ENCODE measurements around the gene S100A12. TPM values are rescaled to one million over a fixed set of nuclear protein-coding genes. Genes with fewer than 3 reads are reported as not detected.
A peak's percentile ranks its signal among the peaks of the same experiment; 100 is the strongest.
"Not testable (repeated sequence)": the region's sequence is repeated elsewhere in the genome, so short reads cannot be mapped to it uniquely, and the experiment has no call there.

The S100A12 gene
- total RNA-seq = not detected in 2 replicates

- DNase-seq = no peak
These were observed at the start of gene S100A12 for GRCh38 chr1:153375511-153375910. Gene S100A12, minus strand, starts transcription at chr1:153375621. Its CDS starts 1,029 bp downstream, at chr1:153374592.

- peak; percentile 82 for DNase-seq
These were observed 47.1 kb upstream of the S100A12 start for GRCh38 chr1:153422450-153423068.

DNA sequence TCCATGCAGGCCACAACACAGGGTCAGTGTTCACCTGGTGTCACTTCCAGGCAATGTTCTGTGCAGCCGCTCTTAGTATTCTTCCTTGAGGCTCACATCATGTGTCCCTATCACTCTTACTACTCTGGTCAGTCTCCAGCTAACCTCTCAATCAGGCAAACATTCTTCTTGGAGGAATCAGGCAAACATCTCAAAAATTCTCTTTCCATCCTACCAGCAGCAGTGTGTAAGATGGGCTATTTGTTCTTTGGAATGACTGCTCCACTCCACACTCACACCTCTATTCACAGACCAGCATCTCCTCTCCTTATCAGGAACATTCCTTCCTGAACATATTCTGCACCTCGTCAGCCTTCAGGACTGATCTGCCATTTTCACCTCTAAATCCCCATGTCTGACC lies 44.9 kb upstream of the S100A12 start:
- DNase-seq = no peak

- DNase-seq = not testable (repeated sequence)
These were observed 44.0 kb upstream of the S100A12 start for GRCh38 chr1:153419436-153419793.

DNA sequence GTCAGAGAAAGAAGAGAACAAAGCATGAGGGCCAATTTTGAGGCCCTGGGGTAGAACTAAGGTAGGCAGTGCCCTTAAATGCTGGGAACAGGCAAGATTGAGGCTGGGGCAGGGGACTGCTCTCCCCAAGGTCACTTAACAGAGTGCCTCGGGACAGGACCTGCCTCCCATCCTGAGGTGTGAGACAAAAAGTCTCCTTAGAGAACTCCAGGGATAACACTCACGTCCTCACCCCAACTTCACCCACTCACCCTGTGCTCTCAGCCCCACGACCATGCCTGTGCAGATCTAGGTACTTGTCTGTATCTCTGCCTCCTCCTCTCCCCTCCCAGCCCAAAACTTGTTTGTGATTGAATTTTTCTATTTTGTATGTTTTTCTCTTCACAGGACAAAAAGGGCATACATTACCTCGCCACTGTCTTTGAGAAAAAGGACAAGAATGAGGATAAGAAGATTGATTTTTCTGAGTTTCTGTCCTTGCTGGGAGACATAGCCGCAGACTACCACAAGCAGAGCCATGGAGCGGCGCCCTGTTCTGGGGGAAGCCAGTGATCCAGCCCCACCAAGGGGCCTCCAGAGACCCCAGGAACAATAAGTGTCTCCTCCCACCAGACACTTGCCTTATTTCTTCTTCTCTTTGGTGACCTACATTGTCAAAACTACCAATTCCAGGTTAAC lies 43.5 kb upstream of the S100A12 start:
- not testable (repeated sequence) for DNase-seq

DNA sequence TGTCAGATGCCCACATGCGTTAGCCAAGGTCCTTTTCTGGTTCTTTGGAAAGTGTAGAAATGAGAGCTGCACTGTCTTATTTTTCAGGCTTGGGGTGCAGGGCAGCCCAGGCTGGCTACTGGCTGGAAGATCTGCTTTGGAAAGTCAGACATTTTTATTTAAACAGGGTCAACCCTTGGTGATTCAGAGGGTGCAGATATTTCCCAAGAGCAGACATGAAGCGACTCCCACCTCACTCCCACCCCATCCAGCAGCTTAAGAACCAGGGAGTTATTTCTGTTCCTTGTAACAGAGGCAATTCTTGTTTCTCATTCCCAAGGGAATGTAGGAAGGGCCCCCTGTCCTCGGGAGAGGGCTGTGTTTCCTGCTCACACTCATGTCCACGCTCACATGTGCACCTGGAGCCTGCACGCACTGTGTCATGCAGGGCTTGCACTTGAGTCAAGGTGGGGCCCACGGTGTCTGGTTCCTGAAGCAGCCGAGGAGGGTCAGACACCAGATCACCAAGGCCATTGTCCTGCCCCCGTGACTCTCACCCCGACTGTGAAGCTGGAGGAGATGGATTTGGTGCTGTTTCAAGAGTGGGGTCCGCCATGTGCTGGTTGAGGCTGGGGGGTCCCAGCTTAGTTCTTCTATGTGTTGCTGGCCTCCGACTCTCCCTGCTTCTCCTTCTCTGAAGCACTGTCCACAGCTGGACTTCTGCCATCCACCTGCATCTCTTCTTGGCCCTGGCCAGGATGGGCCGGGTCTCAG lies 41.9 kb upstream of the S100A12 start:
- no peak for DNase-seq

DNA sequence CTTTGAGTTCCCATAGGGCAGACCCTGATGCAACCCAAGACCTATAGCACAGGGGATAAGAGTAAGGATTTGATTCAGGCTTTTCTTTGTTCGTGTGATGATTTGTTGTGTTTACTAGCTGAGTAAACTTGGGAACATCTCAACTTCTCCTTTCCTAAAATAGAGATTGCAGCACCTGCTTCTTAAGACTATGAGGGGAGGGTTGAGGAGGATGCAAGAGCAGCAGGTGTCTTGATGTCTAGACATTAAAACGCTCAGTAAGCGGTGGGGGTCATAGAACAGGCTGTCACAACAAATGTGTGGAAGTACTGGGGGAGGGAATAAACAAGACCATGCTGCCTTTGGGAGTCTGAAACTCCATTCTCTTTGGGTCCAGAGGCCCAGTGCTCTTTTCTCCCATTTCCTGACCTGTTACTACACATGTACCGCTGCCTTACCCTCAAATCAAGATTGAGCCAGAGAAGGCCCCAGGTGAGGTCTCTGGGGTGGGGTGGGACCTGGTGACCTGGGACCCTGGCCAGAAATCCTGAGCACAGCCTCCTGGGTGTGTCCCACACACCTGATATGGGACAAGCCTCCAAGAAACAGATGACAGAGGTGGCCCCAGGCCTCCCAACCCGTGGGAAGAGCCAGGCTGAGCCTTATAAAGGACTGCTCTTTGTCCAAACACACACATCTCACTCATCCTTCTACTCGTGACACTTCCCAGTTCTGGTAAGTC lies 40.6 kb upstream of the S100A12 start, which contains the start of gene S100A7A:
TSS of gene S100A7A (plus strand) at position 671 of the 721 bp plus-strand sequence. CDS start 1,563 bp downstream, outside the sequence.
- no peak for DNase-seq

- not testable (repeated sequence) for DNase-seq
These were observed 38.5 kb upstream of the S100A12 start for GRCh38 chr1:153413961-153414360.

DNA sequence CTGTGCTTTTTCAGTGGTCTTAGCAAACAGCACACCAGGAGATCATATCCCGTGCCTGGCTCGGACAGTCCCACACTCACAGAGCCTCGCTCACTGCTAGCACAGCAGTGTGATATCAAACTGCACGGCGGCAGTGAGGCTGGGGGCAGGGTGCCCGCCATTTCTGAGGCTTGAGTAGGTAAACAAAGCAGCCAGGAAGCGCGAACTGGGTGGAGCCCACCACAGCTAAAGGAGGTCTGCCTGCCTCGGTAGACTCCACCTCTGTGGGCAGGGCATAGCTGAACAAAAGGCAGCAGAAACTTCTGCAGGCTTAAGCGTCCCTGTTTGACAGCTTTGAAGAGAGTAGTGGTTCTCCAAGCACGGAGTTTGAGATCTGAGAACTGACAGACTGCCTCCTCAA lies 31.9 kb upstream of the S100A12 start:
- DNase-seq = not testable (repeated sequence)

- DNase-seq = not testable (repeated sequence)
These were observed 30.6 kb upstream of the S100A12 start for GRCh38 chr1:153405825-153406599.

DNA sequence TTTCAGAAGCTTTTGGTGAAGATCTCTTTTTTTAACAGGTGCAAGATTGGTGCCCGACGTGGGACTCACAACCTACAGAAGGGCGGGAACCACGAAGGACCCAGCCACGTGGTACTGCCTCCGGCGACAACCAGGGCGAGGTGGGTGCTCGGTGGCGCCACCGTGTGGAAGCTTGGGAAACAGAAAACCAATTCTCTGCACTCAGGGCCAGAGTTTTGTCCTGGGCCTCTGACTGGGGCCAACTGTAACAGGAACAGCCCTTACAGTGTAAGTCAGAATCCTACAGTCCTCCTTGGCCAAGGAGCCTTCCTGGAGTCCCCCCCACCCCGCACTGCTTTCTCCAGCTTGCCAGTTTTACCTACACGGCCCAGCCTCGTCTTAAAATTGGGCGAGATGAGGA lies 29.3 kb upstream of the S100A12 start:
- peak; percentile 11 for DNase-seq

- DNase-seq = no peak
These were observed 28.7 kb upstream of the S100A12 start for GRCh38 chr1:153404086-153404635.

DNA sequence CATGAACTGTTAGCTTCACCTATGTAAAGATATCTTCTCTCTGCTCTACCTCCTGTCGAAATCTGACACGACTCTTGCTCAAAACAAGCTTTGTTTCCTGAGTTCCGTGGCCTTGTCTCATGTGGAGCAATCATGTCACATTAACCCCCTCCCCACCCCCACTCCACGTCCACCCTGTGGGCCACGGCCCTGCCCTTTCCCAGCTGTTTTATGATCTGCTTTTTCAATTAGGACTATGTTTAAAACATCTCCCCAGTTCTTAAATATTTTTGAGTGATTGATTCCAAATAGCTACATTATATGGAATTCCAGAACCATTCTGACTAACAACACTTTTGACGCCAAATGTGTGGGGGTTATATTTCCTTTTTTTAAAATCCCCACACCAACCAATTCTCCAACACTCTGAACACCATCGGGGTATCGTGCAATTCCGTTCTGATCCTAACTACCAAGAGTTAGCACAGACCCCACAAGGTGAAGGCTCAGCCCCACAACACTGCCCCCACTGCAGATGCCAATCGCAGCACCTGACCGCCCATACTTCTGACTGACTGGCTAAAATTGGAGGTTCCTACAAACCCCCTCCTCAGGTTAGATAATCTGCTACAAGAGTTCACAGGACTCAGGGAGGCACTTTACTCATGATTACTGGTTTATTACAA lies 28.1 kb upstream of the S100A12 start:
- no peak for DNase-seq

DNA sequence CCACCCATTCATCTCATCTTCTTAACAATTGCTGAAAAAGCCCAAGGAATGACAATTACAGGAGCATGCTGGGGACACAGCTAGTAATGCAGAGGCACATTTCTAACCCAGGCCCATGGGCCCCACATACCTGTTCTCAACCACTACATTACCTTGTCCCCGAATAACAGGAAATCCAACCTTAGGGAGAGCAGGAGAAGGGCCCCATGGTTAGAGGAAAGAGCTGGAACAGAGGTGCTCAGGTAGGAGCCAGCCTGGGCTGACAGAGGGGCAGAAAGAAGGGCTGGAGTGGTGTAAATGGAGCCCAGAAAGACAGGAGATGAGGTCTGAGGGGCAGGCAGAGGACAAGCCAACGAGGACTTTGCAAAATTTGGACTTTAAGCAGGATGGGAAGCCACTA lies 26.8 kb upstream of the S100A12 start:
- DNase-seq = no peak

DNA sequence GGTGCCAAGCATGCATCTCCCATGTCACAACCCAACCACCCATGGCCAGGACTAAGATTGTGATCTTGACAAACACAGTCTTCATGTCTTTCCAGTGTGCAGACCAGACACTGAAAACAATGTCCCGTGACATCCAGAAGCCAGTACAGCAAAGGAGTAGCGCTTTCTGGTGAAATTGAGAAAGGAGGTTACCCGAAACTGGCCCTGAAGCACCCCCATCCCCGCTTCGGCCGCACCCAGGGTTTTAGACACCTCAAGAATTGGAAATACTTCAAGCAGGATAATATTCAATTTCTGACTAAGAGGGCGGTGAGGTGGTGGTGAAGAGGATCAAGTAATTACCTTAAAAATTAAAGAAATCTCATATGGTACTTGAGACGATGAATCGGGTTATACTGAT lies 26.0 kb upstream of the S100A12 start:
- no peak for DNase-seq

DNA sequence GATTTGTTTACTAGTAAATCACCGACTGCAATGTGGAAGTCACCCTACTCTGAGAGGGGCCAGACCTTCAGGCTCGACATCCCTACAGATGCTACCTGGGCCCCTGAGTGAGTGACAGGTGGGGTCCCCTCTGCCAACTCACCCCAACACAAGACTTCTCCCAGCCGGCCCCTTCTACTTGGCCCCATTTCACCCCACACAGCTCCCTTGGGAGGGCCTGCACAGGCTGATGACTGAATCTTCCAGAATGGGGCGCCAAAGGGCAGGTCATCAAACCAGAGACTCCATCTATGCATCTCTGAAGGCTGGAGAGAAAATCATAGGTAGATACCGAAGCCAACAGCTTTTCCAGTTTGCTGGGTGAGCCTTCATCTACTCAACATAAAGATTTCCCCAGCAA lies 24.8 kb upstream of the S100A12 start:
- DNase-seq = no peak

DNA sequence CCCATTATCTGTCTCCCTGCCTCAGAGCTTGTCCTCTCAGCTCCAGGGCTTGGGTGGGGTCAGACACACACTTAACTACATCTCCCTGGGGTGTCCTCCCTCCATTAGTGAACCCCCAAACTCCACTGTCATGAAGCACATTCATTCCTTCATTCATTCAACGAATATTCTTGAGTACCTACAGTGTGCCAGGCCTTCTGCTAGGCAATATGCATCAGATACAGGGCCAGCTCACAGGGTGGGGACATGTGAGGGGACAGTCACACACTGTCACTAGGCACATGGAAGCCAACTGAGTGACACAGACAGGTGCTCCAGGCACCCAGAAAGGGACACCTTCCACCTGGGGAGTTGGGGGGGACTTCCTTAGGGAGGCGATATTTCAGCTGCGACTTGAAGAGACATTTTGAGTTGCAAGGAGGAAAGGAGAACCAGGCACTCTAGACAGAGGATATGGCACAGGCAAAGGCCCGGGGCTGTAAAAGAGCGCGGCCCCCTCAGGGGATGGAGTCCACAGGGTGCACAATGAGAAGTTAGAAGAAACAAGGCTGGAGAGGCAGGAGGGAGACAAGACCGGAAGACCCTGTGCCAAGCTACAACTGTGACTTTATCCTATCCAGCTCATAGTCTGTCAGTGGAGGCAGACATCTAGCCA lies 24.1 kb upstream of the S100A12 start:
- no peak for DNase-seq

GRCh38 chr1:153397924-153398651 lies 22.7 kb upstream of the S100A12 start:
- no peak for DNase-seq

DNA sequence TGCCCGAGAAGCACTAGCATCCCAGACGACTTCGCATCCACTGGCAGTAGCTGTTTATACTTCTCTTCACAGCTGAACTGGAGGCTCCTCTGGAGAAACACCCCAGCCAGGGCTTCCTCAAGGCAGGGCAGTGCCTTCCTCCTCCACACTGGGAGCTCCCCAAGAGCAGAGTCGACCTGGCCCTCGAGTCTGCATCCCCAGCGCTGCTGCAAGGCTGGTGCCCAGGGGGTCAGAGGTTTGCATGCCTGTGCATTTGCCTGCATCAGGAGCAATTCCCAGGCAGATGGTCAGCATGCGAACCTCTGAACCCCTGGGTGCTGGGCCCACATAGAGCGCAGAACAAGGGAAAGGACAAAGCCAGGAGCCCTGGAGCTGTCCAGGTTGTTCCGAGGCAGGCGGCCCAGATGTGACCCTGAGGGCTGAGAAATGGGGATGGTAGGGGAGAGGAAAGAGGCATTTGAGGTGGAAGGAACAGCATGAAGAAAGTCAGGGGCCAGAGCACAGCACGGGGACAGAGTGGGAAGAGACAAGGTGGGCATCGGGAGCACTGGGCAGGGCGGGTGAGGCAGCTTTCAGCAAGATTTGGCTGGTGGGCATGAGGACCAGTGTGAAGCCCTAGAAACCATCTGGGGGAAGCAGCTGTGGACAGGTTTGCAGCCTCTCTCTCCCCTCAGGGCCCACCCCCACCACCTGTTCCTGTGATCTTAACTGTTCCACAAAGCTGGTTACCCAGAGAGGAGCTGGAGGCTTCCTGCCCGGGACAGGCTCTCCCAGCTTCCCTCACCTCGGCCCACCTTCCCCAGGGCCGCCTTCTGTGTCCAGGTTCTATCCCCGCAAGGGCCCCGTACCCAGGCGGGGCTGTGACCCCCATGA lies 21.9 kb upstream of the S100A12 start:
- DNase-seq = no peak

Measured in dermis blood vessel endothelial cell (primary cell).